T1000 (cell line): Measurements from ENCODE around the gene GPRC5D.

Experiments used
- DNase-seq: peaks from one replicate; lab custom pipeline; 2025; ENCODE audit warnings: mixed read lengths; lab: John Stamatoyannopoulos, UW

The GPRC5D gene

DNA sequence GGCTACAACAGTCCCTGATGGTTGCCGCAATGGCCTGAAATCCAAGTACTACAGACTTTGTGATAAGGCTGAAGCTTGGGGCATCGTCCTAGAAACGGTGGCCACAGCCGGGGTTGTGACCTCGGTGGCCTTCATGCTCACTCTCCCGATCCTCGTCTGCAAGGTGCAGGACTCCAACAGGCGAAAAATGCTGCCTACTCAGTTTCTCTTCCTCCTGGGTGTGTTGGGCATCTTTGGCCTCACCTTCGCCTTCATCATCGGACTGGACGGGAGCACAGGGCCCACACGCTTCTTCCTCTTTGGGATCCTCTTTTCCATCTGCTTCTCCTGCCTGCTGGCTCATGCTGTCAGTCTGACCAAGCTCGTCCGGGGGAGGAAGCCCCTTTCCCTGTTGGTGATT, 43.7 kb downstream of the GPRC5D start:
- DNase-seq: no peak

DNA sequence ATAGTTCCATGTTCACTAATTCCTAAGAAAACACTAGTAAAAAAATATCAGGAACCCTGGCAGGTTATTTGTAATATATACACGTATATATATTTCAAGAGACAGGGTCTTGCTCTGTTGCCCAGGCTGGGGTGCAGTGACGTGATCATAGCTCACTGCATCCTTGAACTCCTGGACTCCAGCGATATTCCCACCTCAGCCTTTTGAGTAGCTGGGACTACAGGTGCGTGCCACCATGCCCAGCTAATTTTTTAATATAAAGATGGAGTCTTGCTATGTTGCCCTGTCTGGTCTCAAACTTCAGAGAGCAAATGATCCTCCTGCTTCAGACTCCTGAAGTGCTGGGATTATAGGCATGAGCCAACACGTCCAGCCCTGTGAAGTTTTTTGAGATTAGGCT, 44.4 kb downstream of the GPRC5D start:
- no peak for DNase-seq

DNA sequence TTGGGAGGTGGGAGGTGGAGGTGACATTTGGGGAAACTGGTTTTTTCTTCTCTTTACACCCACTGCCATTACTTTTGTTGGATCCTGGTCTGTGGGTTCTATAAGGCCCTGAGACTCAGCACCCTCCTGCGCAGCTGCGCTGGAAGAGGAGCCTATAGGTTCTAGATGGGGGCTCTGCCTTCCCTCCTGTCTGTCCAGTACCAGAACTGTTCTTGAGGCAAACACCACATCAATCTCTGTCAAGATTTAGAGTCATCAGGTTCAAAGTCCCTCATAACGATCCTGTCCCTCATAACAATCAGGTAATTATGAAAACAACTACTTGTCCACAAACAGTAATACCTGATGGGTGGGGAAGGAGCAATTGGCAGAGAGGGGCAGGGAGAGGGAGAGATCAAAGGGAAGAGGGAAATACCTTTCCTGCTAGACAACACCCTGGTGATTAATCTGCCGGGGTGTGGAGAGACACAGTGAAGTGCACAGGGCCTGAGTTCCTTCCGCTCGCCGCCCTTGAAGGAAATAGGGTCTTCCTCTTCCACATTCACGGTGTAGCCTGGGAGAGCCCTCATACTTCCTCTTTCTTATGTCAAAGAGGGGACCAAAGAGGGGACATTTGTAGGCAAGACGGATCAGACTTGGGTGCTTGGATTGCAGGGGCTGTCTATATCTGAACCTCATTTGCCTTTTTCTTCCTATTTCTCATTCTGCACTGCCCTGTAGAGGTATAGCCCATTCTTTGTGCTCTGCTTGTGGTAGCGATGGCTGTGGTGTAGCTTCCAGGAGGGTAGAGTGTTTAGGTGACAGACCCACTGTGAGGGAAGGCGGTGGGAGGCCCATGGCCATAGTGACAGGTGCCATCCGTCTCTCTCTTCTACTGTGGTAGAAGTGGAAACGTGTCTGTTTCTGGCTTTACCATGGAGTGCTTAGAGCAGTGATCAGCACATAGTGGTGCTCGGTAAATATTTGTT, 48.0 kb downstream of the GPRC5D start:
- DNase-seq: no peak

DNA sequence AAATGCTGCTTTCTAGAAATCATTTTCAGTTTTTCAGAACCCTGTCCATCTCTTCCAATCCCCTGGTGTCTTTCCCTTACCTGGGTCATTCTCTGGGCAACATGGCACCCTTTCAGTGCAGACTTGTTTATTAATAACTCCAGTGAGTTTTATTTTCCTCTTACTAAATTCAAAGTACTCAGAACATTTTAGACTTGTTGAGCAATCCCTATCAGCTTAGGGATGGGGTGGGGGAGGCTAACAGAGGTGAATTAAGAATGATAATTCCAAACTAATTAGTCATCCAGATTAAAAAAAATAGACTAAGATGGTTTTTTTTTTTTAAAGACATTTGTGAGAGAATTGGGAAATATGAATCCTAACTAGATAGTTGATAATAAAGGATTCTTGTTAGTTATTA, 49.9 kb downstream of the GPRC5D start:
- no peak for DNase-seq

DNA sequence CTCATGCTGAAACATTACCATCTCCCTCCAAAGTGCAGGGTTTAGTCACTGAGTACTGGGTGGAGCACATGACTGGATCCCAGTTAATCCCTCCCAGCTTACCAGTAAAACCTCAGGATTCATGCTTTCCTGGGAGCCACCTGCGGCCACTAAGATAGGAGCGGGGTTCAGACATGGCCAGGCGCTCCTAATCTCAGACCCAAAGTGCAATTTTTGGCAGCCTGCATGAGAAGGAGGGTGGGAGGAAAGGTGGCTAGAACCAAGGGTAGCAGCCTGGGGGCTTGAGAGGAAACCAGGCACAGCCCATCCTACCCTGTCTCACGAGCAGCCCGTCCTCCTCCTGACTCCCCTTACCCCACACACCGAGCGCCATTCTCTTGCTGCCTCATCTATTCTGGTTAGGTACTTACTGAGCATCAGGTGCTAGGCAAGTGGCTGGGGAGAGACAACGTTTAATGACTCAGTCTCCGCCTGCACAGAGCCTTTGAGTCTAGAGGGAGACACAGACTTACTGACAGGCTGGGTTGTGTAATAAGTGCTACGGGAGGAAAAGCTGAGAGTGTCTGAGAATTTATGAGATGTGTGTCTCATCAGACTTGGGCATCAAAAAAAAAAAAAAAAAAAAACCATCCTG, 50.7 kb downstream of the GPRC5D start:
- peak; percentile 64 for DNase-seq

DNA sequence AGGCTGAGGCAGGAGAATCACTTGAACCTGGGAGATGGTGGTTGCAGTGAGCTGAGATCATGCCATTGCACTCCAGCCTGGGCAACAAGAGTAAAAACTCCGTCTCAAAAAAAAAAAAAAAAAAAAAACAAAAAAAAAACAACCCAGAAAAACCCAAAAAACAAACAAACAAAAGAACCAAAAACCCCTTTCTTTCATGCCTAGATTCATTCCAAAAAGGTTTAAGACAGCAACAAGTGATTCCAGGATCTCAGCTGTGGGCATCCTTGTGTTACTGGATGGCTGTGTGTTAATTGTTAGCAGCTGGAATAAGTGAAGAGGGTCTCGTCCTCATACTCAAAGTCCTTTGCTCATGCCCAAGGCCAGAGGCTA, 51.2 kb downstream of the GPRC5D start:
- DNase-seq: no peak

DNA sequence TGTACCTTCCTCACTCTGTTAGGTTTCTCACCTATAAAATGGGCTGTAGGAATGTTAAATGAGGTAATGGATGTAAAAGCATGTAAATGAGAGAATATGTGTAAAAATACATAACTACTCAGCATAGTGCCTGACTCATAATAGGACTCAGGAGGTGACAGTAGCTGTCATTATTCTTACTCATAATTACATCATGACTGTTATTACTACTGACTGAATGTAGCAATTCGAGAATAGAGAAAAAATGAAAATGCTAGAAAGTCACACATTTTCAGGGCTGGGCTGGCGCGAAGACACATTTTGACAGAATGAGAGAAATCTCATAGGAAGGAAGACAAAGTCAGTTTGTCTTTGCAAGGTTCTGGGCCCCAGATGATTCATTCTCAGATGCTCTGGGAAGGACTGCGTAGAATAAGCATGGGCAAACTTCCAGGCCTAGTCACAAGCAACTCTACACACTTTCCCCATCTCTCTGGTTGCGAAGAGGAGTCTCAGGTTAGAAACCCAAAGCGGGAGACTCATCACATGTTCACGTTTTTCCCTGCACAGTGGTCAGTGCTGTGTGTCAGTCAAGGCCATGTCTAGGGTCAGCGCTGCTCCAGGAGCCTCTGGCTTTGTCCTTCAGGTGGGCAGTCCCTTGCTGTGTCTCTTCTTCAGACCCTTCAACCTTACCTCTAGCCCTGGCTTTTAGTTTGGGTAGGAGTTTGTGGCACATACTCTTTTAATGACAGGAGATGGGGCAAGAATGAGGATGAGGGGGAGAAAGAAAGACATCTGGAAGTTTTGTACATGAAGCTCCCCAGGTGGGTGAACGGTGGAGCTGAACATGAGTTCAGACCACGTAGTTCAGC, 52.2 kb downstream of the GPRC5D start:
- DNase-seq: peak; percentile 35

DNA sequence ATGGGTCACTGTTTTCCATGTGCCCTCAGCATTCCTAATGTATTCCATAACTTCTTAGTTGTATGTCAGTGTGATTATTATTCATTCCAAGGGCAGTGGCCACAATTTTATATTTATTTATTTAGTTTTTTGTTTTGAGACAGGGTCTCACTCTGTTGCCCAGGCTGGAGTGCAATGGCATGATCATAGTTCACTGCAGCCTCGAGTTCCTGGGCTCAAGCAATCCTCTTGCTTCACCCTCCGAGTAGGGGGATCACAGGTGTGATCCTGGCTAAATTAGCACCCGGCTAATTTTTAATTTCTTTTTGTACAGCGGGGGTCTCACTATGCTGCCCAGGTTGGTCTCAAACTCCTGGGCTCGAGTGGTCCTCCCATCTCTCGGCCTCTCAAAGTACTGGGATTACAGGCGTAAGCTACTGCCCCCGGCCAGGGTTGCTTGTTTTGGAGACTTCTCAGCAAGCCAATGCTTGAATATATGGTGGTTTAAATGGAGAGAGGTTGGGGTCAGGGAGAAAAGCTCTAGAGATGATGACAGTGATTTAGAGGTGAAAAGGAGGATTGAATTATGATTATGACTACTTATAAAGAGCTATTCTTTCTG, 53.0 kb downstream of the GPRC5D start:
- DNase-seq: no peak

DNA sequence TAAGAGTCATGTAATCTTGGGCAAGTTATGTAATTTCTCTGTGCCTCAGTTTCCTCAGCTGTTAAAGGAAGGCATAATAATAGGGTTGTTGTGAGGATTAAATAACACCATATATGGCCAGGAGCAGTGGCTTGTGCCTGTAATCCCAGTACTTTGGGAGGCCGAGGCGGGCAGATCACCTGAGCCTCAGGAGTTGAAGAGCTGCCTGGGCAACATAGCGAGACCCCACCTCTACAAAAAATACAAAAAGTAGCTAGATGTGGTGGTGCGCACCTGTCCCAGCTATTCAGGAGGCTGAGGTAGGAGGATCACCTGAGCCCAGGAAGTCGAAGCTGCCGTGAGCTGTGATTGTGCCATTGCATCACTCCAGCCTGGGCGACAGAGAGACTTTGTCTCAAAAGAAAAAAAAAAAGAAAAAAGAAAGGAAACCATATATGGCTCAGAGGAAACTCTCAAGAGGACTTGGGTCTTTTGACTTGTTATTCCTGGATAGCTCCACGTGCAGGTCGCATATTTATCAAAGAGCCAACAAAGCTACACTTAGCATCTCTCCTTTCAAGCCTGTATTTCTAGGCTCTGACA, 53.7 kb downstream of the GPRC5D start:
- DNase-seq: no peak

DNA sequence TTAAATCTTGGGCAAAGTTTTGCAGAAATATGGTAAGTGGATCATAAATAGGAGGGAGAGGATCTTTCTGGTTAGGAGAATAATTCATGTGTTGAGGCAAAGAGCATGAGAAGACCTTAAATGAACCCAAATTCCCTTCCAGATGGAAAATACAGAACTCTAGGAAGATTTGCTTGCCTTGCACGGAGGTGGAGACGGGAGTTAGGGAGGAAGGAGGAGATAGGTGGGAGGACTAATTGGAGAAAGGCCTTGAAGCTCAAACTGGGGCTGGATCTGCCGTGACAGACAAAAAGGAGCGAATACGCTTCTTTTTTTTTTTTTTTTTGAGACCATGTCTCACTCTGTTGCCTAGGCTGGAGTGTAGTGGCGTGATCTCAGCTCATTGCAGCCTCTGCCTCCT, 54.7 kb downstream of the GPRC5D start:
- no peak for DNase-seq

DNA sequence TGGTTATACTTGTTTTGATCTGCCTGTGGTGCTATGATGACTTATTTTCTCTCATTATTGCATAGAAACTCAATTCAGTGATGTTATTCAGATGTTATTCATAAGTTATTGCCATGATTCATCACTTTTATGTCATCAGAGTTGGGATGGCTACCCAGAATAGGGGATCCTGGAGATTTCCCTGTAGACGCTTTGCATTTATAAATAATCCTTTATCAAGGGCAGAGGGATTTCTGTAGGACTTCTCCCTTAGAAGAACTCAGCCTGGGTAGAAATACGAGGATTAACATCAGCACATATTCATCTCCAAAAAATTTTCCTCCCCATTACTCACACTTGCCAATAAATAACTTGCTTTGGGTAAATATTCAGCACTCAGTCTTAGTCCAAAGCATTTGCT, 55.7 kb downstream of the GPRC5D start:
- no peak for DNase-seq

DNA sequence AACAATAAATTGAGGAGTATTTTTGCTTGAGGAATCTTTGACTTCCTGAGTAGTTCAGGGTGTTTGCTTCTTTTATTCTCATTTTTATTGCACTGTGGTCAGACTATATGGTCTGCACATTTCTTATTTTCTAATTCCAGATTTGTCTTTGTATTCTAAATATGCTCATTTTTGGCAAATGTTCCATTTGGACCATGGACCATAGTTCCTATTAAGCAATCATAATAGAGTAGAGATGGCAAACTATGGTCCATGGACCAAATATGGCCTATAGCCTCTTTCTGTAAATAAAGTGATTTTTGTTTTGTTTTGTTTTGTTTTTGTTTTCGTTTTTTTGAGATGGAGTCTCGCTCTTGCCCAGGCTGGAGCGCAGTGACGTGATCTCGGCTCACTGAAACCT, 58.5 kb downstream of the GPRC5D start:
- no peak for DNase-seq

DNA sequence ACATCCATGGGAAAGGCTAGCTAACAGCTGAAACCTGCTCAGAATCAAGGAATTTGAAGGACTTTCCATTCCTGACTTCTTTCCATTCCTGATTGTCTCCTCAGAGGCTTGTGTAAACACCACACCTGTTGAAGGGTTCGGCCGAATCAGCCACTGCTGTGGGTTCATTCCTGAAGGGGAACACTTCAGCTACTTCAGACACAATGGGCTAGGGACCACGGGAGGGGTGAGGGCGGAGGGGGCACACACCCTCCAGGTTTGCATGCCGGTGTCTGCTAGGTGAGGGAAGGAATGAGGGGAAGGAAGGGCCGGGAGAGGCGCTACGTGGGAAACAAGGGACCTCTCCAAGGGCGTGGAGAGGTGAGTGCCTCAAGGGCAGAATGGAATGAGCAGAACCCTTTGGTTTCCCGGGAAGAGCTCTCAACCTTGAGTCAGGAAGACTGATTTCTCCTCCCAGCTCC, 59.3 kb downstream of the GPRC5D start:
- no peak for DNase-seq

DNA sequence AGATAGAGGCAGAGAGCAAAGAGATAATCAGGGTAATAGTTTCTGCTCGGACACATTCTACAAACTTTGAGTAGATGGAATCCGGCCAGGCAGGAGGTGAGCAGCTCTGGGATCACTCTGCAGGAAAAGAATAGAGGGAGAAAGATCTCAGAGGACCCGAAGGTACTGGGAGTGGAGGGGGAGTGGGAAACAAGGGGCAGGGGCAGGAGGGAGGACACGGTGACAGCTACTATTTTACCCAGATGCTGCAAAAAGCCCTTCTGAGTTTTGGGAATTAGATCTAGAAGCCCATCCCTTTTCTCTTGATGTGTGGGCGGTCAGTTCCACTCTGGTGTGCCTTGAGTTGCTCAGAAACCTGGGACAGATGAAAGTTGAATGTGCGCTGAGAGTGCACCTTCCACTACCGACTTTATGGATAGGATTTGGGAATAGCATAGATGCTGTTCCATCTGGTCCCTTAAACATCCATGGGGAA, 60.1 kb downstream of the GPRC5D start:
- DNase-seq: no peak

DNA sequence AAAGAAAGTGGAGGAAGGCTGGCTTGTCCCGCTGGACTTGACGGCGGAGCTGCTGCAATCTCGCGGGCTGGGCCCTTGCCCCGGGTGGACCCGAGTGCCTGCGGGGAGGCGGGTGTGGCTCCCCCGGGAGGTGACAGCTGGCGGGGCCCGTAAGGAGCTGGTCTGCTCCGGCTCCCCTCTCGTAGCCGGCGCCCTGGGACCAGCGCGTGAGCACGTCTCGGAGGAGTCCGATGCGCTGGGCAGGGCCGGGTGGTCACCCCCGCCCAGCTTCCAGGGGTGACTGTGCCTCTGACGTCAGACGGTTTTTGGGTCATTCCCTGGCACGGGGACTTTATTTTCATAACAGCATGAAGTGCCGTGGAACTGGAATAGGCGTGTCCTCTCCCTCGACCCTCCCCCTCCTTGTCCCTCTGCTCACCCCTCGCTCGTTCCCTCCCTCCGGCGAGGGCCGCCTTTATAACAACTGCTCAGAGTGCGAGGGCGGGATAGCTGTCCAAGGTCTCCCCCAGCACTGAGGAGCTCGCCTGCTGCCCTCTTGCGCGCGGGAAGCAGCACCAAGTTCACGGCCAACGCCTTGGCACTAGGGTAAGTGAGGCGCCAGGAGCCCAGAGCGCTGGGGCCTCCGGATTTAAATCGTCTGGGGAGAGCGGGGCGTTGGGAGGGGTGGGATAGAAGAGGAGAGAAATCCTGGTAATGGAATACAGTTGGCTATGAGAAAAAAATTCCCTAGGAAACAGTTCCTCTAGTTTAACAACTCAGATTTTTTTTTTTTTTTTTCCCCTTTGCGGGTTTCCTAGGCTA, 60.7 kb downstream of the GPRC5D start, which contains the start of gene GPRC5A:
Gene GPRC5A, plus strand, starts transcription at position 483 of the 801 bp plus-strand sequence. CDS start 16,688 bp downstream, outside the sequence.
- peak; percentile 95 for DNase-seq
